HT-29 (cell line): ENCODE data around the gene STARD7. TPM values are rescaled to one million over a fixed set of nuclear protein-coding genes. Genes with fewer than 3 reads are reported as not detected.
"Not testable (repeated sequence)": the region's sequence is repeated elsewhere in the genome, so short reads cannot be mapped to it uniquely, and the experiment has no call there.

Source experiments
- DNase-seq: peaks from one replicate; pipeline ENCODE4 v3.0.0-alpha.2; 2015; ENCODE audit warnings: low spot score
- total RNA-seq: library from RNA; depleted of rRNA; stranded (reverse); fragments of >200 nt; shearing (Covaris generic); gene quantifications from 2 replicates; pipeline ENCODE4 v1.2.3, GENCODE V29; 2014

The STARD7 gene
- total RNA-seq, 1 experiment from 2014 or later: 133 TPM

DNA sequence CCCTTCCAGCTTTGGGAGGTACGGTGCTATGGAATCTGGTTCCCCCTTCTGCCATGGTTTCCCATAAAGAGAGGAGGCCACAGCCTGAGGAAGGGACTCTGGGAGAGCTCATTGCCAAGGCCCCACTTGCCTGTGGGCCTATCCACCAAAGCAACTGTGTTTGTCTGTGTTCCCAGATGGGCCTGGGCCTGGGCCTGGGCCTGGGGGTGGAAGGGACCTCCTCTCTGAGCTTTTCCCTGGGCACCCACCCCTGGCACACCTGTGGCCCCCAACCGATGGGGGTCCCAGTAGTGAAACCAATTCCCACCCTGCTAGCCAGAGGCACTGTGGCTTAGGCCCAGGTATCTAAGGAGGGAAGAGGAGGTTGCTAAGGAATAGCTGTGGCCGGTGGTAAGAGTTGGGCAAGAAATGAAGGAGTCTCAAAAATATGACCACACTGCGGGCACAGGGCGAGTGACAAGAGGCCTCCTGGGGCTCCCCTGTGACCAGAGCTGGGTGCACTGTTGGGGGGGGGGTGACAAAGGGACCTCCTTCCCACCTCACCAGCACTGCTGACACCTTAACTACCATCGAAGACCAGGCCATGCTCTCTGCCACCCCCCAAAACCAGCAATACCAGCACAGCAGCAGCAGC is 58.5 kb downstream of the STARD7 start:
- no peak for DNase-seq

DNA sequence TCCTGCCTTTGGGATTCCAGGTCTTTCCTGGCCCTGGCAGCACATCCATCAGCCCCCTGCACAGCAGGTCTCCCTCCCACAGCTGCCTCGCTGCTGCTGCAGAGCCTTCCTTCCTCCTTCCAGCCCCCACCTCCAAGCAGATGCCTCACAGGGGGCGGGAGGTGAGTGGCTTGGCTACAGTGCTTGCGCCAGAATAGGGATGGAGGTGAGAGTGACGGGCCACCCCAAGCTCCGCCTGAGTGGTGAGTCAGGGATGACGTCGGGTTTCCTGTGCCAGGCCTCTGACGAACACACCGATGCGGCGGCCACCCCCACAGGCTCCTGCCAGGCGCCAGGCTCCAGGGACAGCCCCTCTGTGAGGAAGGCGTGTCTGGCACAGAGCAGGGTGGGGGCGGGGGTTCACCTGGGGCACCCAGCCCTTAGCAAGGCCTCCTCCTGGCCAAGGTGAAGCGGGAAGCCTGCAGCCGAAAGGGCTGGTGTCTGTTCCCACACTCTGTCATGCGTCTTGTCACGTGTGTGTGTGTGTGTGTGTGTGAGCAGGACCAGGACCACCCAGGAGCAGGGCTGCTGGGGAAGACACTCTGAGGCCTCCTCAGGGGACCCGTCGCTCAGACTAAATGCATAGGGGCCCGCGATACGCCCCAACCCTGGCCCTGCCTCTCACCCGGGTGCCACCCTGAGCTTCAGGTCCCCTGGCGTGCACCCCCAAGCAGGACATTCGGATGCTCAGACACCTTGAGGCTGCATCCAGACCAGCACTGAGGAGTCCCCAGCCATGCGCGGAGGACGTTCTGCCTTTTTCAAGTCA is 60.0 kb downstream of the STARD7 start:
- DNase-seq: peak; percentile 72

DNA sequence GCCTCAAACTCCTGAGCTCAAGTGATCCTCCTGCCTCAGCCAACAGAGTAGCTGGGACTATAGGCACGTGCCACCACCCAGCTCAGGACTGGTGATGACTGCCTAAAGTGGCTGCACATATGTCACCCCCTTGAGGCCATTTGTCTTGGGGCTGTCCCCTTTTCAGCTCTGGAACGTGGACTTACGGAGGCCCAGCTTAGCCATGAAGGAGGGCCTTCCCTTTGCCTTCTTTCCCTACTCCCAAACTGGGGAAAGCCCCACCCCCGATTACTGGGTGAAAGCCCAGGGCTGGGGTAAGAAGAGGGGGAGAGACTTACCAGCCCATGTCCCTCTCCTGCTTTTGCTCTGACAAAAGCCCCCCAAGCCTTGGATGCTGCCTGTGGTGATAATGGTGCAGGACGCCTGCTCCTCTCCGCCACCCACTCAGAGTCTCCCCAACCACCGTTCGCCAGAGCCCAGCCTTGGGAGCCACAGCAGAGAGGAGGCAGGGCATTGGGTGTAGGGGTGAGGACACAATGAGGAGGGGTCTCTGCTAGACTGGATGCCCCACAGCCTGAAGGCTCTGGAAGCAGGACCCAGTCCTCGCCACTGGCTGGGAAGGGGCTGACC is 60.9 kb downstream of the STARD7 start:
- DNase-seq: no peak

DNA sequence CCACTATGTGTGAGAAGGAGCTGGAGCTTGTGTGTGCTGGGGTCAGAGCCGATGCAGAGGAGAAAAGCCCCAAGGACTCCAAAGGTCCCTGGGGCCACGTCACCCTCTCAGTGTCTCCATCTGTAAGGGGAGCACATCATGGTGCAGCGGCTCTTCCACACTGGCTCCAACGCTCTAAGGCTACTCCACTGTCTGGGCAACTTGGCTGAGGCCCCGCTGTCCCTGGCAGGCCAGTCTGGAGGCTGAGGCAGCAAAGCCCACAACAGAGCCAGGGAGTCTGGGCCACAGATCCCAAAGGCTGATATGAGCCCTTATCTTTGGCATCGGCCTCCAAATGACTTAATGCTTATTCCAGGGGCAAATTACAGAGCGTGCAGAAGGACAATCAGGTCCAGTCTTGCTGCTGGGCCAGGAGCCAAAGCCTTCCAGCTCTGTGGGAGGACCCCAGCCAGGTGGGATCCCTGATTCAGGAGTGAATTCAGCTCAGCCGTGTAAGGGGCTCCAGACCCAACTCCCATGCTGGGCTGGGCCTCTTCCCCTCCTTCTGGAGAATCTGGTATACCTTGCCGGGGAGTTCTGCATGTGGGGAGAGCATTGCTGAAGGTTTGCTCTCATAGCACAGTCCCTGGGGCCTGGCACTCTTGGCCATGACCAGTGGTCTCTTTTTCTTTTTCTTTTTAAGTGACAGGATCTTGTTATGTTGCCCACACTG is 61.6 kb downstream of the STARD7 start:
- DNase-seq: no peak

DNA sequence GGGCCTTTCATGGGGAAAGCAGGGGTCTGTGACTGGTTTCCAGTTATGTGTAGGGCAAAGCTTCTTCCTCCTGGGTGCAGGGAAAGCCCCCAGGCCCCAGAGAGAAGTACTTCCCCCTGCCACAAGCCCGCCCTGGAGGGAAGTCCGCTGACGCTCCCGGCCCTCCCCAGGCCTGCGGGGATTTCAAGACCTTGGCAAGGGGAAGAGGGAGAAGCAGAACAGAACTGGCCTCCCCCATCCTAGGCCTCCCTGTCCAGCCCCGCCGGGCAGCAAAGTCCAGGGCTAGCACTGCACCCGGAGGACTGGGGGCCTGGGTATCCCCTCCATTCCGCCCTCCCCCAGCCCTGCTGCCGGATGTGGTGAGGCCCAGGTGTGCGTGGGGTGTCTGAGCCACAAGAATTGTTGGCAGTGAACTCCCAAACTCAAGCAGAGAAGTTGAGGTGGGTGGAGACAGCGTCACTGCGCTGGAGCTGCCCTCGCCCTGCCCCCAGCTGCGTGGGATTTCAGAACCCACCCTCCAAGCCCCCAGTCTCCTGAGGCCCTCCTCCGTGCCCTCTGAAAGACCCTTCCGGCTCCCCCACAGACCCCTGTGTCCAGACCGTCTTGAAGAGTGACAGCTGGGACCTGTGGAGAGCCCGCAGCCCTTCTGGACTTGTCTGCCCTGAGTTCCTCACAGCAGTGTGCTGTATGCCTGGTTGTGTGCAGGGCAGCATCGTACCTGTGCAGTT is 62.3 kb downstream of the STARD7 start:
- no peak for DNase-seq

DNA sequence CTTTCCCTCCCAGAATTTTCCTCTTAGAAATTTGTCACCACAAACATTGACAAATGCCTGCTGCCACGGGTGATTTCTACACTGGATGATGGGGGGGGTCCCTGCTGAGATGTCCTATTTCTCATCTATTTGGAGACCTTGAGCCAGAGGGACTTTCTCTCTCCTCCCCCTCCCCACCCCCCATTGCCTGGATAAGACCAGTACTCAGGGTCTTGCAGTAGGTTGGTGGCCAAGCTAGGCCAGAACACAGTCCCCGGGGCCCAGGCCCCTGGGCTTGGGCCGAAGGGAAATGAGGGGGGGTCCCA is 62.8 kb downstream of the STARD7 start:
- no peak for DNase-seq

DNA sequence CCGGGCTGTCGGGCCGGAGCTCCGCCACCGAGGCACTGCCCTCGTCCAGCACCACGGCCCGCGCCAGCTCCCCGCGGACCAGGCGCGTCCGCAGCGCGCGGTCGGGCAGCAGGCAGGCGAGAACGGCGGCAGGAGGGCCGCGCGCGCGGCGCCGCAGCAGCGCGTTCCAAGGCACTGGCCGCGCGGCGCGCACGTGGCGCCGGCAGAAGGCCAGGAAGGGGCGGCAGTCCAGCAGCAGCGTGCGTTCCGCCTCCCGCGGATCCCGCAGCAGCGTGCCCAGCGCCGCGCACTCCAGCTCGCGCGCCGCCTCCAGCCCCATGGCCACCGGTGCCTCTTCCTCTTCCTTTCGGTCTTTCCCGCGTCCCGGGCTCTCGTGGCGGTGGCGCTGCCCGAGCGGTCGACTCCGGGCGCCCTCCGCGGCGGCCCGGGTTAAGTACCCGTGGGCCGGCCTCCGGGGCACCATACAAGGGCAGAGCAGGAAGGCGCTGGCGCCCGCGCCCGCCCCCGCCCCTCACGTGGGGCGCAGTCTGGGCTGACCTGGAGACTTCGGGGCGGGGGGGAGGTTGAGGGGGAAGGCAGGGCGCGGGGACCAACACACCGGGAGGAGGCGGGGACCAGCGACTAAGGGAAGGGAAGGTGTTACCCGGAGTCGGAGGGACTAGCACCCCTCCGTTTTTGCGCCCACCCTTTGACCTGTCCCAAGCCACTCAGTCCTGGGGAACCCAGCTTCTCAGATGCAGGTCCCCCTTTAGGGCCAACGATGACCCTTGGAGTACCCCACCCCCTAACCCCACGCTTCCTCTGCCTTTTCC is 63.4 kb downstream of the STARD7 start, which contains the start of gene DUSP2:
TSS of gene DUSP2 (minus strand) at position 405 of the 812 bp plus-strand sequence. CDS start at position 319, 86 bp downstream.
- DNase-seq: peak; percentile 81

DNA sequence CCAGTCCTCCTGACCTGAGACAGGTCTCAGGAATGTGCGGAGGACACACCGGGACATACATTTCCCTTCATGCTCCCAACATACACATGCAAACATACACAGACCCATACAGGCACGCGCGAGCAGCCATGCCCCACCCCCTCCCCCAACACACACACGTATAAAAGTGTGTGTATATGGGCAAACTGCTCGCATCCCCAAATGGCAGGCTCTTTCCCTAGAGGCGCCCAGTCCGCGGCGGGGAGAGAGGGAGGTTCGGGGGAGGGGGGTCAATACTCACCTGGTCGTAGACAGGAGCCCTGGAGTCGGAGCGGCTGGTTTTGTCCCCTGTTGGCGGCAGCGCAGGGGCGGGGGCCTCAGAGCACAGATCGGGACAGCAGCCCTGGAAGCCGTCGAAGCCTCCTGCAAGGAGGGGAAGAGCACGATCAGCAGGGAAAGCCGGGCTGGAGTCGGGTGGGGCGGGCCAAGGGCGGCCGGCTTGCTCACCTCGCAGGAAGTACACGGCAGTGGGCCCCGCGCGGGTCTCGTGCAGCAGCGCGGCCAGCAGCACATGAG is 64.1 kb downstream of the STARD7 start:
- DNase-seq: peak; percentile 41

DNA sequence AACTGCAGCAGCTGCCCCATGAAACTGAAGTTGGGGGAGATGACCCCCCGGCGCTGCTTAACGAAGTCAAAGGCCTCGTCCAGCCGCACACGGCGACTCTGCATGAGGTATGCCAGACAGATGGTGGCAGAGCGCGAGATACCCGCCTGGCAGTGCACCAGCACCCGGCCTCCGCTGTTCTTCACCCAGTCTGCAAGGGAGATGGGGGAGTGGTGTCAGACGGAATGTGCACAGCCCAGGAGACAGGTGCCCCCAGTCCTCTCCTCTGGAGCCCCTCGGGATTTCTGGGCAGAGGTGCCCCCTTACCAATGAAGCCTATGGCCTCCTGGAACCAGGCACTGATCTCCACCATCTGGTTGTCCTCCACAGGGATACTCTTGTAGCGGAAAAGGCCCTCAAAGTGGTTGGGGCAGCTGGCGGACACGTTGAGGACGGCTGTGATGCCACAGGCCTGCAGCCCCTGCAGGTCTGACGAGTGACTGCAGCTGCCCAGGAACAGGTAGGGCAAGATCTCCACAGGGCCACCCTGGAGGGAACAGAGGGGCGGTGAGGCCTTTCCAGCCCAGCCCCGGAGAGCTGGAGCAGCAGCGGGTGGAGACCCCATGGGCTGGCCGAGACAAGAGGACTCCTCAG is 64.7 kb downstream of the STARD7 start:
- DNase-seq: peak; percentile 82

DNA sequence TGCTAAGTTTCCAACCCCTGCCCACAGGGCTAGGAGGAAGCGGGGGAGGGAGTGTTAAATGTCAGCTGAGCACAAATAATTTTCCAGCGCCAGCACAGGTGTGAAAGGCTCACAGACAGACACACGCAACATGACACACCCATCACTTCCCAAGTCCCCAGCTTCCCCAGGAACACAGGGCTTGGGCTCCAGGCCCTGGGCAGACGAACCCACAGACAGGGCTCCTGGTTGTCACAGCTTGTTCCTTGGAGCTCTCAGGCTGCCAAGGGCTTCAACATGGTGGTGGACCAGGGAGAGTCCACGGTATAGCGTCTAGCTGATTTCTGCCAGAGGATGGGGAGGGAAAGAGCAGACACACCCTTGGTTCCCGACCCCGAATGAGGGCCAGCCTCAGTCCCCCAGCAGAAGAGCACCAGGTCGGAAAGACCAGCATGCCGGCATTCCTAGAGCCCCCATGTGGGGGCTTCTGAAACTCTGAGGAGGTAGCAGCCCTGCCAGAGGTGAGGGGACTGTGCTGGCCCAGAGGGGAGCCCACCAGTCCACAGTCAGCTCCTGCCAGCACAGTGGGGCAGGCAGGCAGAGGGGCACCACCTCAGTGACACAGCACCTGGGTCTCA is 65.3 kb downstream of the STARD7 start:
- DNase-seq: no peak

DNA sequence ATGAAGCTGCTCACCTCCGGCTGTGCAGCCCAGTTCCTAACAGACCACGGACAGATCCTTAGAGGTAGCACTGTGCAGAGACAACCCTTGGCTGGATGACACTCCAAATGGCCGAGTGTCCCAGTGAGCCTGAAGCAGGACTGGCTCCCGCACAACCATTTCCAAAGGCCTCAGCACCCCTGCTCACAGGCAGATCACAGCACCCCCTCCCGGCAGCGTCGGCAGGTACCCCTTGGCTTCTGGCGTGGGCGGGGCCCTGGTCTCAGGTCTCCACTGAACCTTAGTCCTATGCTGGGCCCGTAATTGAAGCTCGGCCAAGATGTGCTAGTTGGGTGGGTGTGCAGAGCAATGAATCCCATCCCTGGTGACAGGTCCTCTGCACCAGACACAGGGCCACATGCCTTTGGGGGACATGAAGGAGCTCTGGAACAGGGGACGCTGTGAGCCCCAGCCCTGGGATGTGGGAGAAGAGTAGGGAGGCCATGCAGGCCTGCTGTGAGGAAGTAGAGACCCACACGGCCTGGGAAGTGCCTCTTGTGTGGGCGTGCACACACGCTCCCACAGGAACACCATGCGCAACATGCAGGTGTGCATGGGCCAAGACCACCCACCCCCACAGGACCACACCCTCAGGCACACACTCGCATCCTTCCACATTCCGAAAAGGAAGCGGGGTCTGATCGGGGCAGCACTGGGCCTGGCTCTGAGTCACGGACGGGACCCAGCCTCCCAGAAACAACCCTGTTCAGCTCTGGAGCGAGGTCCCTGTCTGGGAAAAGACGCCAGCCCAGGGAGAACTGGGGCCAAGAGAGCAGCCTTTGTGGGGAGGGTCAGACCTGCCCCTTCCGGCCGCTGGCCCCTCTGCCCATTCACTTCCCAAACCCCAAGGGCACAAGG is 66.2 kb downstream of the STARD7 start:
- DNase-seq: no peak

DNA sequence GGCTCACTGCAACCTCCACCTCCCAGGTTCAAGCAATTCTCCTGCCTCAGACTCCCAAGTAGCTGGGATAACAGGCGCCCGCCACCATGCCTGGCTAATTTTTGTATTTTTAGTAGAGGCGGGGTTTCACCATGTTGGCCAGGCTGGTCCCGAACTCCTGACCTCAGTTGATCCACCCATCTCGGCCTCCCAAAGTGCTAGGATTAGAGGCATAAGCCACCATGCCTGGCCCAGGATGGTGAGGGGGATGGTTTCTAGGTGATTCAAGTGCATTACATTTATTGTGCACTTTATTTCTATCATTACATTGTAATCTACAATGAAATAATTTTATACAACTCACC is 67.0 kb downstream of the STARD7 start:
- not testable (repeated sequence) for DNase-seq

DNA sequence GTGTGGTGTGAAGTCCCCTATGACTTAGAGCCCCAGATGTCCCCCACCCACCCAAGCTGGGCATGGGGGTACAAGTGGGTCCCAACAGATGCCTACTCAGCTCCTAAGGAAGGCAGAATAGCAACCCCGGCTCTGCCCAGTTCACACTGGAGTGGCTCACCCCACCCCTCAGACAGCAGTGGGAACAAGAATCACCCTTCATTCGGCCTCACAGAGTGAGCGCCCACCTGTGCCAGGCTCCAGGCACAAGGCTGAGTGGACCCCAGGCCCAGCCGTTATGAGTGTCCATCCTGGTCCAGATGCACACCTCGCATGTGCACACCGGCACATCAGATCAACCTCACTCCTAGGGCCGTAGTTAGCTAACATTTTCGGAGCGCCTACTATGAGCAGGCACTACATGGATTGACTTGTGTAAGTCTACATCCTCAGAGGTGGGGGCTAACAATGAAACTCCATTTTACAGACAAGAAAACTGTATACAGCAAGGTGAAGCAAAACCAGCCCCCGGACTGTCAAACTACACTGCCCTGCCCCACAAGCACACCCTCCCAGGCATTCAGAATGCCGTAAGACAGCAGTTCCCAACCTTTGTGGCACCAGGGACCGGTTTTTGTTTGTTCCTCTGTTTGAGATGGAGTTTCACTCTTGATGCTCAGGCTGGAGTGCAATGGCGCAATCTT is 67.5 kb downstream of the STARD7 start:
- no peak for DNase-seq

DNA sequence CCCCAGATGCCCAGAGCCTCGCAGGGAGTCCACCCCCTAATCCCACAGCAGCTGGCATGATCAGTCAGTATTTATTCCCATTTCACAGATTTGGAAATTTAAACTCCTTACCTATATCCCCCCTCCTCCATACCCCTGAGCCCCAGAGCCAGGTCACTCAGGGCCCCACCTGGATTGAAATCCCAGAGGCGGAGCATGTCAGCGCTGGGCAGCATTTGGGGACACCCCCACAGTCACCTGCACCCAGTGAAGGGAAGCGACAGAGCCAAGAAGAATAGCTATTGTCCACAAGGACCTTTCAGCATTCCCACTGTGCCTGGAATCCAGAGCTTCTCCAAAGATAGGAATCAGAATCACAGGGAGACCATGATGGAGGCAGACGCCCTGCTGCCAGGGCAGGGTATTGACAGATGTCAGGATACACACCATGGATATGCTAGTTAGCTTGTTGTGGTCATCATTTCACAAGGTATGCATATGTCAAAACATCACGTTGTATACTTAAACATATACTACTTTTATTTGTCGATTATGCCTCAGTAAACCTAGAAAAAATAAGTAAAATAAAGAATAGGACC is 69.4 kb downstream of the STARD7 start:
- no peak for DNase-seq

DNA sequence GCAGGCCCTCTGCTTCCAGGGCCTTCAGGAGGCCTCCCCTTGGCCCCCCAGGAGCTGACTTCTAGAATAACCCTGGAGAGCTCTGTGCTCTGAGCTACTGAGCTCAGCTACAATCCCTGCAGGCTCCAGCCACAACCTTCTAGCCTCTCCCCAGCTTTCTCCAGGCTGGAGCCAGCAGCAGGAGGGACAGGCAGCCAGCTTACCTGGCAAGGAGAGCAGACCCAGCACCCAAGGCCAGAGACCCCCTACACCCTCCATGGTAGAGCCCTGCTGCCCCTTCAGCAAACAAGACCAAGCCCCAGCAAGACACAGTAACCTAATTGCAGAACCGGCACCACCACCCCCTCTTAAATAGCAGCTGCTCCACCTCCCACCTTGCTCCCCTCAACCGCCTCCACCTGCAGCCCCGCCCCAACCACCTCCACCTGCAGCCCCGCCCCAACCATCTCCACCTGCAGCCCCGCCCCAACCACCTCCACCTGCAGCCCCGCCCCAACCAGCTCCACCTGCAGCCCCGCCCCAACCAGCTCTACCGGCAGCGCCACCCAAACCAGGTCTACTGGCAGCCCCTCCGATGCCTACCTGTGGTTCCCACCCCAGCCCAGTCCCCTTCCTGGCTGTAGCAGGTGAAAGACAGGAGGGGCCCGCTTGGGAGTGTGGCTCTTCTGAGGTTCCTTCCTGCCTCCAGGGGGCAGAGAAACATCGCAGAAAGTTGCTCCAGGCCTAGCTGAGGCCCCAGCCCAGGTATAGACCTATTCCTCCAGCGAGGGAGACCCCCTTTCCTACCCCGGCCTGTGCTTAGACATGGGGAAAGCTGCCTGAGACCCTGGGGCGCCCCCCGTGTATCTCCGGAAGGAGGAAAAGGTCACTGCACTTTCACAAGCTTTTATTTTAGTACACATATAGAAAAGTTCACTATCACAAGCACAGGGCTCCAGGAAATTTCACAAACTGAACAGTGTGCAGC is 70.2 kb downstream of the STARD7 start, which contains the start of gene ASTL:
TSS of gene ASTL (minus strand) at position 324 of the 967 bp plus-strand sequence. CDS start at position 258, 66 bp downstream.
- peak; percentile 92 for DNase-seq
